Retinal pigment epithelial cell (primary cell): ENCODE results near the gene MMP2.

ENCODE experiments used
- DNase-seq: peaks from one replicate; pipeline ENCODE4 v3.0.0-alpha.2; 2010; ENCODE audit warnings: low read depth
- H3K4me3 ChIP-seq: 2 replicates; pipeline ENCODE4 v1.5.1; 2011; ENCODE audit warnings: mild to moderate bottlenecking, low read length, control low read depth, moderate library complexity
- TF ChIP-seq, protein P1 (sequence below): conservative IDR thresholded peaks from 2 replicates; pipeline ENCODE4 v1.5.1; 2011; ENCODE audit warnings: low read depth, low read length, control low read depth, inconsistent platforms

The MMP2 gene

GRCh38 chr16:55542459-55543082 is 63.6 kb downstream of the MMP2 start:
- DNase-seq: no peak
- TF ChIP-seq, protein P1, sequence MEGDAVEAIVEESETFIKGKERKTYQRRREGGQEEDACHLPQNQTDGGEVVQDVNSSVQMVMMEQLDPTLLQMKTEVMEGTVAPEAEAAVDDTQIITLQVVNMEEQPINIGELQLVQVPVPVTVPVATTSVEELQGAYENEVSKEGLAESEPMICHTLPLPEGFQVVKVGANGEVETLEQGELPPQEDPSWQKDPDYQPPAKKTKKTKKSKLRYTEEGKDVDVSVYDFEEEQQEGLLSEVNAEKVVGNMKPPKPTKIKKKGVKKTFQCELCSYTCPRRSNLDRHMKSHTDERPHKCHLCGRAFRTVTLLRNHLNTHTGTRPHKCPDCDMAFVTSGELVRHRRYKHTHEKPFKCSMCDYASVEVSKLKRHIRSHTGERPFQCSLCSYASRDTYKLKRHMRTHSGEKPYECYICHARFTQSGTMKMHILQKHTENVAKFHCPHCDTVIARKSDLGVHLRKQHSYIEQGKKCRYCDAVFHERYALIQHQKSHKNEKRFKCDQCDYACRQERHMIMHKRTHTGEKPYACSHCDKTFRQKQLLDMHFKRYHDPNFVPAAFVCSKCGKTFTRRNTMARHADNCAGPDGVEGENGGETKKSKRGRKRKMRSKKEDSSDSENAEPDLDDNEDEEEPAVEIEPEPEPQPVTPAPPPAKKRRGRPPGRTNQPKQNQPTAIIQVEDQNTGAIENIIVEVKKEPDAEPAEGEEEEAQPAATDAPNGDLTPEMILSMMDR: no peak
- no peak overlapping the region for H3K4me3 ChIP-seq

- no peak for DNase-seq
- TF ChIP-seq, protein P1: peak; percentile 22
- H3K4me3 ChIP-seq: no peak overlapping the region
These were observed 64.5 kb downstream of the MMP2 start for GRCh38 chr16:55543472-55543871.

DNA sequence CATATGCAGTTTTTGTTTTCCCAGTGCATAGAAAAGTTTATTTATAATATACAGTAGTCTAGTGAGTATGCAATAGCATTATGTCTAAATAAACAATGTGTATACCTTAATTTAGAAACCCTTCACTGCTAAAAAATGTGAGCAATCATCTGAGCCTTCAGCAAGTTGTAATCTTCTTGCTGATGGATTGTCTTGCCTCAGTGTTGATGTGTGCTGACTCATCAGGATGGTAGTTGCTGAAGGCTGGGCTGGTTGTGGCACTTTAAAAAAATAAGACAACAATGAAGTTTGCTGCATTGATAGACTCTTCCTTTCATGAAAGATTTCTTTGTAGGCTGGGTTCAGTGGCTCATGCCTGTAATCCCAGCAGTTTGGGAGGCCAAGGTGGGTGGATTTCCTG is 73.6 kb downstream of the MMP2 start:
- no peak overlapping the region for H3K4me3 ChIP-seq
- TF ChIP-seq, protein P1: no peak
- DNase-seq: no peak

GRCh38 chr16:55555436-55555835 is 76.4 kb downstream of the MMP2 start:
- DNase-seq: no peak
- TF ChIP-seq, protein P1: no peak

More at GRCh38 chr16:55555436-55555835, 76.4 kb downstream of the MMP2 start:
- no peak overlapping the region for H3K4me3 ChIP-seq
